SJSA1 (cell line): ENCODE measurements around the gene GRIA4. TPM values are rescaled to one million over a fixed set of nuclear protein-coding genes. Genes with fewer than 3 reads are reported as not detected.

Experiments used
- DNase-seq, 2 experiments: peaks; one replicate each; pipeline ENCODE4 v3.0.0-alpha.2; 2015 to 2020; ENCODE audit warnings: low spot score in 2 of 2, low read depth in 1 of 2
- H3K27ac ChIP-seq: fragments of 250-450 bp; sonication (Bioruptor Pico); 2 replicates; pipeline ENCODE4 v1.5.1; 2020; ENCODE audit warnings: mild to moderate bottlenecking, moderate library complexity
- H3K27me3 ChIP-seq: fragments of 250-450 bp; sonication (Bioruptor Pico); replicated peaks from 2 replicates; pipeline ENCODE4 v1.5.1; 2020; ENCODE audit warnings: mild to moderate bottlenecking, moderate library complexity
- H3K36me3 ChIP-seq: fragments of 250-450 bp; sonication (Bioruptor Pico); 2 replicates; pipeline ENCODE4 v1.5.1; 2020; ENCODE audit warnings: mild to moderate bottlenecking
- H3K4me1 ChIP-seq: fragments of 250-450 bp; sonication (Bioruptor Pico); replicated peaks from 2 replicates; pipeline ENCODE4 v1.6.1; 2021; ENCODE audit warnings: mild to moderate bottlenecking
- H3K4me3 ChIP-seq: fragments of 250-450 bp; sonication (Bioruptor Pico); 2 replicates; pipeline ENCODE4 v1.5.1; 2020; ENCODE audit warnings: mild to moderate bottlenecking
- H3K9me3 ChIP-seq: fragments of 250-450 bp; sonication (Bioruptor Pico); replicated peaks from 2 replicates; pipeline ENCODE4 v1.5.1; 2020; ENCODE audit warnings: mild to moderate bottlenecking
- total RNA-seq: library from RNA; depleted of rRNA; stranded (reverse); fragments of >200 nt; shearing (Covaris generic); gene quantifications from 2 replicates; pipeline ENCODE4 v1.2.3, GENCODE V29; 2014

Gene GRIA4
- total RNA-seq, 1 experiment from 2014 or later, result not detected

GRCh38 chr11:105611572-105612441 is 1.9 kb downstream of the GRIA4 start:
- no peaks in the 10 kb centered on the region for H3K9me3 ChIP-seq
- DNase-seq, result no peak
- no peaks in the 10 kb centered on the region for H3K36me3 ChIP-seq
- no peak overlapping the region for H3K4me3 ChIP-seq
- no peaks in the 10 kb centered on the region for H3K4me1 ChIP-seq
- H3K27ac ChIP-seq, result no peak overlapping the region
- H3K27me3 ChIP-seq, result no peaks in the 10 kb centered on the region; the same call in 1 of the 2 replicates

- H3K27me3 ChIP-seq, result no peaks in the 10 kb centered on the region; the same call in 1 of the 2 replicates
- no peak overlapping the region for H3K4me3 ChIP-seq
- H3K4me1 ChIP-seq, result no peaks in the 10 kb centered on the region
- H3K27ac ChIP-seq, result no peak overlapping the region
- no peaks in the 10 kb centered on the region for H3K36me3 ChIP-seq
- no peaks in the 10 kb centered on the region for H3K9me3 ChIP-seq
- no peak for DNase-seq
Observed at GRCh38 chr11:105612771-105613170, 2.9 kb downstream of the GRIA4 start.

- Histone ChIP-seq H3K27ac (no peak overlapping the region), H3K4me3 (no peak overlapping the region), H3K9me3 (no peaks in the 10 kb centered on the region), H3K4me1 (no peaks in the 10 kb centered on the region), H3K36me3 (no peaks in the 10 kb centered on the region), H3K27me3 (no peaks in the 10 kb centered on the region; the same call in 1 of the 2 replicates)
- DNase-seq, result no peak
Observed at GRCh38 chr11:105613183-105613582, 3.3 kb downstream of the GRIA4 start.

GRCh38 chr11:105618343-105618955 is 8.6 kb downstream of the GRIA4 start:
- no peak overlapping the region for H3K27ac ChIP-seq
- H3K4me3 ChIP-seq, result no peak overlapping the region
- DNase-seq, result no peak
- H3K27me3 ChIP-seq, result no peaks in the 10 kb centered on the region
- no peaks in the 10 kb centered on the region for H3K4me1 ChIP-seq
- no peaks in the 10 kb centered on the region for H3K9me3 ChIP-seq
- no peaks in the 10 kb centered on the region for H3K36me3 ChIP-seq

- Histone ChIP-seq H3K36me3 (no peaks in the 10 kb centered on the region), H3K4me3 (no peak overlapping the region), H3K27ac (no peak overlapping the region), H3K9me3 (no peaks in the 10 kb centered on the region), H3K27me3 (no peaks in the 10 kb centered on the region), H3K4me1 (no peaks in the 10 kb centered on the region)
- DNase-seq, result no peak
Observed at GRCh38 chr11:105619556-105619955, 9.7 kb downstream of the GRIA4 start.

GRCh38 chr11:105622016-105622415 is 12.1 kb downstream of the GRIA4 start:
- Histone ChIP-seq H3K27me3 (no peaks in the 10 kb centered on the region), H3K4me1 (no peaks in the 10 kb centered on the region)
- no peak for DNase-seq

GRCh38 chr11:105632316-105632715 is 22.4 kb downstream of the GRIA4 start:
- Histone ChIP-seq H3K27ac (no peak overlapping the region), H3K4me3 (no peak overlapping the region), H3K36me3 (no peaks in the 10 kb centered on the region), H3K9me3 (no peaks in the 10 kb centered on the region), H3K4me1 (0 out of 2 replicates have a peak, but pooled peaks cover 3% of the 10 kb centered on the region), H3K27me3 (no peaks in the 10 kb centered on the region)
- no peak for DNase-seq

More at GRCh38 chr11:105622016-105622415, 12.1 kb downstream of the GRIA4 start:
- no peak overlapping the region for H3K4me3 ChIP-seq
- H3K9me3 ChIP-seq, result no peaks in the 10 kb centered on the region
- H3K36me3 ChIP-seq, result no peaks in the 10 kb centered on the region
- H3K27ac ChIP-seq, result no peak overlapping the region

GRCh38 chr11:105635466-105635865 is 25.6 kb downstream of the GRIA4 start:
- Histone ChIP-seq H3K36me3 (no peaks in the 10 kb centered on the region), H3K4me1 (no peaks in the 10 kb centered on the region), H3K27ac (no peak overlapping the region), H3K9me3 (no peaks in the 10 kb centered on the region), H3K4me3 (no peak overlapping the region), H3K27me3 (no peaks in the 10 kb centered on the region)
- no peak for DNase-seq

- Histone ChIP-seq H3K9me3 (no peaks in the 10 kb centered on the region), H3K36me3 (no peaks in the 10 kb centered on the region), H3K4me1 (no peaks in the 10 kb centered on the region), H3K4me3 (no peak overlapping the region), H3K27me3 (no peaks in the 10 kb centered on the region), H3K27ac (no peak overlapping the region)
- DNase-seq, result no peak
Observed at GRCh38 chr11:105636496-105636895, 26.6 kb downstream of the GRIA4 start.

- Histone ChIP-seq H3K4me3 (no peak overlapping the region), H3K27me3 (no peaks in the 10 kb centered on the region), H3K36me3 (no peaks in the 10 kb centered on the region), H3K4me1 (no peaks in the 10 kb centered on the region), H3K27ac (no peak overlapping the region), H3K9me3 (no peaks in the 10 kb centered on the region)
- no peak for DNase-seq
Observed at GRCh38 chr11:105639527-105639926, 29.7 kb downstream of the GRIA4 start.

- Histone ChIP-seq H3K27ac (no peak overlapping the region), H3K27me3 (no peaks in the 10 kb centered on the region), H3K4me1 (no peaks in the 10 kb centered on the region), H3K4me3 (no peak overlapping the region), H3K36me3 (no peaks in the 10 kb centered on the region), H3K9me3 (no peaks in the 10 kb centered on the region)
- no peak for DNase-seq
Observed at GRCh38 chr11:105641433-105641832, 31.6 kb downstream of the GRIA4 start.

- Histone ChIP-seq H3K4me3 (no peak overlapping the region), H3K4me1 (no peaks in the 10 kb centered on the region), H3K36me3 (no peaks in the 10 kb centered on the region), H3K27ac (no peak overlapping the region), H3K9me3 (no peaks in the 10 kb centered on the region), H3K27me3 (no peaks in the 10 kb centered on the region)
- no peak for DNase-seq
Observed at GRCh38 chr11:105642870-105643269, 33.0 kb downstream of the GRIA4 start.

- no peak overlapping the region for H3K27ac ChIP-seq
- H3K9me3 ChIP-seq, result no peaks in the 10 kb centered on the region
- H3K36me3 ChIP-seq, result no peaks in the 10 kb centered on the region
- DNase-seq, result no peak
- H3K4me1 ChIP-seq, result no peaks in the 10 kb centered on the region
- H3K4me3 ChIP-seq, result no peak overlapping the region
- H3K27me3 ChIP-seq, result no peaks in the 10 kb centered on the region
Observed at GRCh38 chr11:105644839-105645573, 35.1 kb downstream of the GRIA4 start.

- Histone ChIP-seq H3K4me1 (no peaks in the 10 kb centered on the region), H3K27ac (no peak overlapping the region), H3K36me3 (no peaks in the 10 kb centered on the region), H3K27me3 (no peaks in the 10 kb centered on the region), H3K9me3 (no peaks in the 10 kb centered on the region), H3K4me3 (no peak overlapping the region)
- no peak for DNase-seq
Observed at GRCh38 chr11:105647780-105648179, 37.9 kb downstream of the GRIA4 start.
